ENCODE measurements around the gene DACH2.

- TF ChIP-seq CTCF (IDR thresholded peaks at IDR 0.05) (no peak), POLR2A (IDR thresholded peaks at IDR 0.05) (no peak)
Measured at GRCh38 chrX:86146102-86146501, 2.1 kb upstream of the DACH2 start.
